Measurements from ENCODE around the gene GBP1. TPM values are rescaled to one million over a fixed set of nuclear protein-coding genes. Genes with fewer than 3 reads are reported as not detected.

The GBP1 gene
- total and polyA plus RNA-seq, 2 experiments from 2014 or later, result 0.13 TPM; not detected in 1

- no peaks in the 10 kb centered on the region for H3F3A ChIP-seq (replicated peaks; ENCODE audit: low read depth)
- DNase-seq (ENCODE audit: low spot score), result no peak
- H2AFZ ChIP-seq, result no peak overlapping the region
- H3K27ac Mint-ChIP-seq, result no peak overlapping the region
- no peaks in the 10 kb centered on the region for H3K4me1 ChIP-seq (ENCODE audit: insufficient read depth)
- no peak overlapping the region for H3K4me3 ChIP-seq
- H3K79me2 ChIP-seq (replicated peaks; ENCODE audit: insufficient read depth), result no peaks in the 10 kb centered on the region
- H3K4me2 ChIP-seq, result no peak overlapping the region
- H3K9me2 ChIP-seq (ENCODE audit: insufficient read depth), result no peaks in the 10 kb centered on the region
- ATAC-seq, result no peak
- H3K36me3 ChIP-seq (ENCODE audit: insufficient read depth), result no peaks in the 10 kb centered on the region
- no peaks in the 10 kb centered on the region for H3K4me1 Mint-ChIP-seq
- H3K27me3 ChIP-seq (ENCODE audit: insufficient read depth), result no peaks in the 10 kb centered on the region
- no peaks in the 10 kb centered on the region for H3K36me3 Mint-ChIP-seq (ENCODE audit: low read depth)
- TF ChIP-seq EZH2 (IDR thresholded peaks at IDR 0.05; ENCODE audit: low read depth, unreplicated experiment) (no peak), EZH2phosphoT487 (IDR thresholded peaks at IDR 0.05; ENCODE audit: unreplicated experiment) (no peak), POLR2AphosphoS5 (IDR thresholded peaks at IDR 0.05; ENCODE audit: low read depth) (no peak), NANOG (IDR thresholded peaks at IDR 0.05; ENCODE audit: borderline replicate concordance) (no peak), ZNF331 (CRISPR knock-in tag; IDR thresholded peaks at IDR 0.05; ENCODE audit: low read depth) (no peak), JUNB (IDR thresholded peaks at IDR 0.05; ENCODE audit: unreplicated experiment) (no peak), ETS1 (IDR thresholded peaks at IDR 0.05) (no peak), CTCF (conservative IDR thresholded peaks at IDR 0.05; ENCODE audit: low read depth in 2 of 2) (no peak), CREB1 (CRISPR knock-in tag; IDR thresholded peaks at IDR 0.05; ENCODE audit: low read depth) (no peak), ZNF462 (CRISPR knock-in tag; IDR thresholded peaks at IDR 0.05) (no peak), STAT1 (IDR thresholded peaks at IDR 0.05; ENCODE audit: unreplicated experiment) (no peak), ZNF114 (CRISPR knock-in tag; IDR thresholded peaks at IDR 0.05) (no peak)
- TF ChIP-seq, protein P1, sequence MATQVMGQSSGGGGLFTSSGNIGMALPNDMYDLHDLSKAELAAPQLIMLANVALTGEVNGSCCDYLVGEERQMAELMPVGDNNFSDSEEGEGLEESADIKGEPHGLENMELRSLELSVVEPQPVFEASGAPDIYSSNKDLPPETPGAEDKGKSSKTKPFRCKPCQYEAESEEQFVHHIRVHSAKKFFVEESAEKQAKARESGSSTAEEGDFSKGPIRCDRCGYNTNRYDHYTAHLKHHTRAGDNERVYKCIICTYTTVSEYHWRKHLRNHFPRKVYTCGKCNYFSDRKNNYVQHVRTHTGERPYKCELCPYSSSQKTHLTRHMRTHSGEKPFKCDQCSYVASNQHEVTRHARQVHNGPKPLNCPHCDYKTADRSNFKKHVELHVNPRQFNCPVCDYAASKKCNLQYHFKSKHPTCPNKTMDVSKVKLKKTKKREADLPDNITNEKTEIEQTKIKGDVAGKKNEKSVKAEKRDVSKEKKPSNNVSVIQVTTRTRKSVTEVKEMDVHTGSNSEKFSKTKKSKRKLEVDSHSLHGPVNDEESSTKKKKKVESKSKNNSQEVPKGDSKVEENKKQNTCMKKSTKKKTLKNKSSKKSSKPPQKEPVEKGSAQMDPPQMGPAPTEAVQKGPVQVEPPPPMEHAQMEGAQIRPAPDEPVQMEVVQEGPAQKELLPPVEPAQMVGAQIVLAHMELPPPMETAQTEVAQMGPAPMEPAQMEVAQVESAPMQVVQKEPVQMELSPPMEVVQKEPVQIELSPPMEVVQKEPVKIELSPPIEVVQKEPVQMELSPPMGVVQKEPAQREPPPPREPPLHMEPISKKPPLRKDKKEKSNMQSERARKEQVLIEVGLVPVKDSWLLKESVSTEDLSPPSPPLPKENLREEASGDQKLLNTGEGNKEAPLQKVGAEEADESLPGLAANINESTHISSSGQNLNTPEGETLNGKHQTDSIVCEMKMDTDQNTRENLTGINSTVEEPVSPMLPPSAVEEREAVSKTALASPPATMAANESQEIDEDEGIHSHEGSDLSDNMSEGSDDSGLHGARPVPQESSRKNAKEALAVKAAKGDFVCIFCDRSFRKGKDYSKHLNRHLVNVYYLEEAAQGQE (IDR thresholded peaks at IDR 0.05; ENCODE audit: unreplicated experiment), result no peak
- H3K4me3 Mint-ChIP-seq, result no peak overlapping the region
- no peaks in the 10 kb centered on the region for H4K20me1 ChIP-seq (replicated peaks; ENCODE audit: insufficient read depth)
- no peaks in the 10 kb centered on the region for H3K9me3 Mint-ChIP-seq
- no peaks in the 10 kb centered on the region for H3K27me3 Mint-ChIP-seq (ENCODE audit: insufficient read depth, low read depth, poor library complexity)
- H3K27ac ChIP-seq (ENCODE audit: low read depth), result no peak overlapping the region
Measured at GRCh38 chr1:89063094-89063493, 1.9 kb downstream of the GBP1 start.

Measured in GM23338 (cell line).